SHP77 treated with DMSO at 0.1 percent for 48 hours (cell line): ENCODE measurements around the gene ARAP1.

Experiments used
- DNase-seq: peaks from one replicate; lab custom pipeline; 2025; lab: John Stamatoyannopoulos, UW

Gene ARAP1

DNA sequence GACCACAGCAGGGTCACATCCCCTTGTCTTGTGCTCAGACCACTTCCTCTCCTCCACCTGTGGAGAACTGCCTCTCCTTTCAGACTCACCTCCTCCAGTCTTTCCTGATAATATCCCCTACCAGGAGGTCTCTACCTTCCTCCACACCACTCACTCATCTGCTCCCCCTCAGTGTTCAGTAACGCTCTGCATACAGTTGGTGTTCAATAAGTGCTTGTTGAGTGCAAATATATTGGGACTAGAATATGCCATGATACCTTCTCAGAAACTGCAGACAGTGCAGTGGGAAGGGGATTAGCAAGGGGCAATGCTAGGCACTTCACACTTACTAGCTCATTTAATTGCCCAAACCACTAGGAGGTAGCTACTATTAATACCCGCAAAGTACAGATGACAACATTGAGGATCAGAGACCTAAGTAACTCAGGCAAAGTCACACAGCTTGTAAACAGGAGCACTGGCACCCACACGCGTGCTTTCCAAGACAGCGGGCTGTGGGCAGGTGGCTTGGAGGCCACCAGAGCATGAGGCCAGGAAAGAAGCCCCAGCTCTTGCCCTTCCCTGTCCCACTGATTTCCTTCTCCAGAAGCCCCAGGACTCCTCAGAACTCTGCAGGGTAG is 69.9 kb downstream of the ARAP1 start:
- no peak for DNase-seq

- DNase-seq, result no peak
These were observed 70.7 kb downstream of the ARAP1 start for GRCh38 chr11:72681226-72682153.

DNA sequence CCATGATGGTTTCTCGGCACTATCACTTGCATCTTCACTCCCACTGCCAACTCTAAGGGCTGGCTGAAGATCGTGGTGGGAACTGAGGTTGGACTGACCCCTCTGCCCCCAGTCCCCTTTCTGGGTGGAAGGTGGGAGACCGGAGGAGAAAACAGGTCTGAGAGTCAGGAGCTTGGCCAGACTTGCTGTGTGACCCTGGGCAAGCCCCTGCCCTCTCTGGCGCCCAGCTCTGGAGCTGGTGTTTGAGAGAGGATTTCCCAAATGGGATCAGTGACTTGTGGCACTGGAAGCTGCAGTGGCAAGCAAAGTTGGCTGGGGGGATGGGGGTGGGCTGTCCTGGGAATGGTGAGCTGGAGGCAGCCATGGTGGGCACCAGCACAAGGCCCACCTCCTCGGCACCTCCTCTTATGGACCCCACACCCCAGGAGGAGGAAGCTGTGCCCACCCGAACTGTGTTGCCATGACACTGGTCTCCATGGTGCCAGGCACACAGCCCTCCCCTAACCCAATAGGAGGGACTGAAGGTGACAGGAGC is 71.5 kb downstream of the ARAP1 start:
- DNase-seq, result no peak

- no peak for DNase-seq
These were observed 72.3 kb downstream of the ARAP1 start for GRCh38 chr11:72679869-72680268.

DNA sequence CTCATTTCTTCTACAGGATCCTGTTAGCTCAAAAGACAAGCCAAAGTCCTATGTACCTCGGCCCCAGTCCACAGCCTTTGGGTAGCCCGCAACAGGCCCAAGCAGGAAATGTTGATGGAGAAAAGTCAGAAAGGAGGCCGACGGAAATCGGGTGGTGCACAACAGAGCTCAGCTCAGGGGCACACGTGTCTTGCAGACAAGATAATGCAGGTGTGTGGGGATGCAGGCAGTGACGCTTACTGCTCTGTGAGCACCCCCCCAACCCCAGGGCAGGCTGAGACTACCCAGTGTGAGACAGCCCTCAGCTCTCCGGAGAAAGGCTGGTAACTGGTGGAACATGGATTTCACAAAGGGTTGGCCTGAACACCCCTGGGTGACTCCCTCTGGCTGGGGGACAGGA is 73.7 kb downstream of the ARAP1 start:
- no peak for DNase-seq

- DNase-seq, result no peak
These were observed 75.3 kb downstream of the ARAP1 start for GRCh38 chr11:72676861-72677341.

DNA sequence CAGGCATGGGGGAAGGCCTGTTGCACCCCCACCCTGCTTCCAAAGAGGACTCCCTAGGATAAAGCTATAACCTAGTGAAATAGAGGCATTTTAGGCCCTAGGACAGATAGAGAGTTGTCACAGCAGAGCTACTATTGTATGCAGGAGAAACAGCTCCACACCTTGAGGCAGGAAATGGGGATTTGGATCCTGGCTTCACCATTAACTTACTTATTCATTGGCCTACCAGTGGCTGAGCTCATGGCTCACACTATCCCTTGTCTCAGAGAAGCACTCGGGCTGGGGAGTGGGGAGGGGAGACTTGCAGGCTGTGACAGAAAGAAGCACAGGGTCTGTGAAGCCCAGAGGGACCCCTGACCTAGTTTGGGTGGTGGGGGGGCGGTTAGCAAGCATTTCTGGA is 77.0 kb downstream of the ARAP1 start:
- no peak for DNase-seq

DNA sequence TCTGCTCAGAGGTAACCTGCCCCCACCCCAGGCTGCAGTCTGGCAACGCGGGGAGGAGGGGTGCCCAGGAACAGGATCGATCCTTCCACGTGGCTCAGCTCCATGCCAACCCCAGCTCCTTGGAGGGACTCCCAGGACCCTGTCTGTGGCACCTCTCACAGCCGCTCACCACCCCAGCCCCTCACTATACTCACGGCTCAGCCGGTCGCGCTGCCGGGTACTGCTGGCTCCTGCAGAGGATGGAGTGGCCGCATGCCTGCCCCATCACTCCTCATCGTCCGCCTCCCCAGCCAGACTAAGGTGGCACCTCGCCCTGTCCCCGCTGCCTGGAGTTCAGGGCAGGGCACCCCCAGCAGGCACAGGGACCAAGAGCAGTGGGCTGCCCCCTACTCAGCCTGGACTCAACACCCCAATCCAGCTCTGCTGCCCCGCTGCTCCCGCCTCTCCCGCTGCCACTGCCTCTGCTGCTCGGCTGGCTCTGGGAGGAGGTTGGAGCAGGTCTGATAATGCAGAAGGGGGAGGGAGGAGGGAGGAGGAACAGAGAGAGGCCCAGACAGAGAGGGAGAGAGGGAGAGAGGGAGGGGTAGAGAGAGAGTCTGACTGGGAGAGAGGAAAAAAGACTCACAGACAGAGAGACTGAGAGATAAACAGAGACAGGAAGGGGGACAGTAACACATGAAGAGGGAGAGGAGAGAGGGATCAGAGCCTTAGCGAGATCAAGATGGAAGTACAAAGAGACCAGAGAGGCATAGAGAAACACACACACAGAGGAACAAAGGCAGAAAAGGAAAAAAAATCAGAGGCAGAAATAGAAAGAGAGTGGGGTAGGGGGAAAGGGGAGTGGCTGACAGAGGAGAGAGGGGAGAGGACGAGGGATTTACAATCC is 78.0 kb downstream of the ARAP1 start, which contains the start of gene PDE2A:
Gene PDE2A, minus strand, starts transcription at position 480 of the 886 bp plus-strand sequence. Its CDS starts 215 bp downstream, at position 265.
- DNase-seq, result no peak

DNA sequence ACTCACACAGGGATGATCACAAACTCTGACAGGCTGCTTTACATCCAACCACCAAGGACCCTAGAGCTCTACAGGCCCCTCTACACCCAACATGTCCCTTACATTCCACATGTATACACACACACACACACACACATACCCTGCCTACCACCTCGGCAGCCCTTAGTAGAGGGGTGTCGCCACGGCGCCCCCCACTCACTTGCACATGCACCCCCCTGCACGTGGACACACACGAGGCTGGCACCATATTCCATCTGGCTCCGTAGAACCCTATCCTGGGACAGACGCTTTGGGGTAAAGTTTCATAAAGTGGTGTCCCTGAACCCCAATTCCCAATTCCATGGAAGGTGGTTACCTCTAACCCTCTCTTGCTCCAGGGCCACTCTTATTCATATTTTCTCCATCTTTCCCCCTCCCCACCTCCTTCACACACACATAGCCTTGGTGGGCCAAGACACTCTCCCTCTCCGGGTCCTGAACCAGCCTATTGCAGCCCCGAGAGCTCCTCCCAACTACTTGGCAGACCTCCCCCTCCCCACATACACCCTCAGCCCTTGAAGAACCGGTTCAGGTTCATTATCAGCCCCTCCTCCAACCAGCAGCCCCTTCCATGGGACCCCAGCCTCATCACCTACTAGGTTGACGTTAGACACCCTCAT is 78.8 kb downstream of the ARAP1 start:
- no peak for DNase-seq

- no peak for DNase-seq
These were observed 79.5 kb downstream of the ARAP1 start for GRCh38 chr11:72672597-72673238.

- DNase-seq, result no peak
These were observed 80.8 kb downstream of the ARAP1 start for GRCh38 chr11:72671152-72672099.

DNA sequence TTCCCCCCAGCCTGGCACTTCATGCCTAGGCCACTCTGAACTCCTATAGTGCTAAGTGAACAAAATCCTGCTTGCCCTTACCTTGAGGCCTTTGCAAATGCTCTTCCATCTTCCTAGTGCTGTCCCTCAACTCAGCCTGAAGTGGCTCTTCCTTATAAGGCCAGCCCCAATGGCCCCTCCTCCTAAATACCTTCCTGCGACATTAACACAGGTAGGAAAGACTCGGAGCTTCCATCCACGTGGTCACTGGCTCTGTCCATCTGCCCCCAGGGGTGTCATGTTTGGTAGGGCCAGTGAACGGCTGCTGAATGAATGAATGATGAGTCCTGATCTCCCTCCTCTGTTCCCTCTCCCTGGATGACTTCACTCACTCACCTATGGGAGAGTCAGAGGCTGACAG is 82.2 kb downstream of the ARAP1 start:
- no peak for DNase-seq

- no peak for DNase-seq
These were observed 82.7 kb downstream of the ARAP1 start for GRCh38 chr11:72669527-72669926.

DNA sequence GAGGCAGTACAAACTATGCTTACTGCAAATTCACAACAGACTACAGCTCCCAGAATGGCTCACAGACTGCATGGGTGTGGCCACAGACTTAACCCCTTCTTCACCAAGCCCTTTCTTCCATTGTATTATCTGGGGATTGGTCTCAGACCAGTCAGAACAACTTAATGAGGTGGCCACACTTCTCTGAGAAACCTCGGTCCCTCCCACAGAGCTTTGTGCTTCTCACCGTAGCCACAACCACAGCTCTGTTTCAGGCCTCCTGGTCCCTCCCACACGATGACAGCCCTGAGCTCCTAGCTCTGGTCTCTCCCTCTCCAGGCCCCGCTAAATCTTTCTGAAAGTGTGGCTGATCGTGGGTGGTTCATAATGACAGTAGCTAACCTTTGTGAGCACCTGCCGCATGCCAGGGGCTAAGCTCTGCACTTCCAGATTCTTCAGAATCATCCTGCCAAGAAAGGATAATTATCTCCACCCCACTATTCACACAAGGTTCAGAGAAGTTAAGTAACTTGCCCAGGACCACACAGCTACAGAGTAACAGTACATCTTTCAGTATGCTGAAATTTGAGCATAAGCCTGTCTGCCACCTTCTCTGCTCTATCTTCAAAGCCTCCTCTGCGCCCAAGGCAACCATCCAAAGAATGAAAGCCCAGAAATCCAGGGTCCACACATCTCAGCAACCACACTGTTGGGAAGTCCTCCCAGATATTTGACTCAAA is 83.4 kb downstream of the ARAP1 start:
- no peak for DNase-seq

- no peak for DNase-seq
These were observed 86.2 kb downstream of the ARAP1 start for GRCh38 chr11:72665911-72666472.

GRCh38 chr11:72662036-72662435 is 90.2 kb downstream of the ARAP1 start:
- no peak for DNase-seq

DNA sequence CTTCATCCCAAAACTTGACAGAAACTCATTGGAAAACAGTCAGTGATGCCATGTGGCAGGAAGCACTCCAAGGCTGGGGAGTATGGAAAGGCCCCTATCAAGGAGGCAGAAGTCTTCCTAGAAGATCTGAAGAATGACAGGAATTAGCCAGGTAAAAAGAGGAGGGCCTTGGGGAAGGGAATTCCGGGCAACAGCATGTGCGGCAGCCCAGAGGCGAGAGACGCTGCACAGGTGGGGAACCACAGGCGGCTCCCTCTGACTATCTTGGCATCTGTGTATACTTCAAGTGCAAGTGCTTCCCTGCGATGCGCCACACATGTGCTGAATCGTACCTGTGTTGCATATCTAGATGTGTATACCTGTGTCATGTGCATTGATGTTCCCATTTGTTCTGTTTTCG is 90.7 kb downstream of the ARAP1 start:
- no peak for DNase-seq

- DNase-seq, result no peak
These were observed 93.1 kb downstream of the ARAP1 start for GRCh38 chr11:72658989-72659640.
